HepG2 (cell line): ENCODE results near the gene GRPEL2. TPM values are rescaled to one million over a fixed set of nuclear protein-coding genes. Genes with fewer than 3 reads are reported as not detected.

Source experiments
- BORCS8-MEF2B ChIP-seq: sonication (generic); formaldehyde crosslinking; IDR thresholded peaks from 2 replicates; pipeline ENCODE4 v1.8.0; 2022; ENCODE audit warnings: mild to moderate bottlenecking, missing genetic modification reagents
- FOXP4 ChIP-seq: sonication (generic); formaldehyde crosslinking; IDR thresholded peaks from 2 replicates; pipeline ENCODE4 v1.4.0; 2020; ENCODE audit warnings: missing genetic modification reagents
- HDAC2 ChIP-seq: sonication (generic); formaldehyde crosslinking; IDR thresholded peaks from 2 replicates; pipeline ENCODE4 v1.4.0; 2020; ENCODE audit warnings: missing genetic modification reagents
- LCORL ChIP-seq, 2 experiments: fragments of 450-650 bp in 1 of 2; sonication (generic) in 1 of 2; formaldehyde crosslinking in 1 of 2; IDR thresholded peaks; 2 replicates each; pipeline versions ENCODE4 v1.5.0 to v1.6.1; 2017 to 2020; ENCODE audit warnings: antibody characterized with exemption in 1 of 2, missing genetic modification reagents in 1 of 2
- NBN ChIP-seq: fragments of 450-650 bp; conservative IDR thresholded peaks from 2 replicates; pipeline ENCODE4 v1.6.1; 2017
- NFRKB ChIP-seq: fragments of 450-650 bp; IDR thresholded peaks from 2 replicates; pipeline ENCODE4 v1.6.1; 2017
- NR2F1 ChIP-seq, 2 experiments: fragments of 450-650 bp in 1 of 2; formaldehyde crosslinking in 1 of 2; IDR thresholded peaks; 2 replicates each; pipeline versions ENCODE4 v1.5.0 to v1.6.1; 2016 to 2020; ENCODE audit warnings: mild to moderate bottlenecking in 1 of 2, missing compliant biosample characterization in 1 of 2, missing genetic modification reagents in 1 of 2, moderate library complexity in 1 of 2
- PCBP1 ChIP-seq: fragments of 200-400 bp; formaldehyde crosslinking; IDR thresholded peaks from 2 replicates; pipeline ENCODE4 v1.6.1; 2017; ENCODE audit warnings: mild to moderate bottlenecking, low read depth, low read length, borderline replicate concordance
- PHF21A ChIP-seq: sonication (generic); formaldehyde crosslinking; IDR thresholded peaks from 2 replicates; pipeline ENCODE4 v1.5.0; 2020; ENCODE audit warnings: mild to moderate bottlenecking, missing genetic modification reagents
- PLRG1 ChIP-seq: fragments of 450-650 bp; conservative IDR thresholded peaks from 2 replicates; pipeline ENCODE4 v1.6.1; 2016
- SCMH1 ChIP-seq: sonication (generic); formaldehyde crosslinking; IDR thresholded peaks from 2 replicates; pipeline ENCODE4 v1.9.0; 2021; ENCODE audit warnings: missing genetic modification reagents, mild to moderate bottlenecking, borderline replicate concordance
- SKIL ChIP-seq: sonication (generic); formaldehyde crosslinking; IDR thresholded peaks from 2 replicates; pipeline ENCODE4 v1.8.0; 2022; ENCODE audit warnings: missing genetic modification reagents, mild to moderate bottlenecking, moderate library complexity, borderline replicate concordance
- SOX5 ChIP-seq: IDR thresholded peaks from 2 replicates; pipeline ENCODE4 v1.6.1; 2016; ENCODE audit warnings: borderline replicate concordance
- TAF15 ChIP-seq: fragments of 200-400 bp; formaldehyde crosslinking; IDR thresholded peaks from one replicate; pipeline ENCODE4 v1.6.1; 2018; ENCODE audit warnings: mild to moderate bottlenecking, low read depth, low read length; ENCODE audit not compliant: poor library complexity, severe bottlenecking
- THAP11 ChIP-seq: IDR thresholded peaks from 2 replicates; pipeline ENCODE4 v1.6.1; 2016; ENCODE audit warnings: missing biosample characterization, missing genetic modification reagents
- ZFP36L1 ChIP-seq: sonication (generic); formaldehyde crosslinking; IDR thresholded peaks from 2 replicates; pipeline ENCODE4 v1.8.0; 2022; ENCODE audit warnings: mild to moderate bottlenecking, missing genetic modification reagents, moderate library complexity
- ZMYM4 ChIP-seq: sonication (generic); formaldehyde crosslinking; IDR thresholded peaks from 2 replicates; pipeline ENCODE4 v1.8.1; 2023; ENCODE audit warnings: mild to moderate bottlenecking, missing genetic modification reagents
- ZNF143 ChIP-seq: sonication (generic); formaldehyde crosslinking; IDR thresholded peaks from 2 replicates; pipeline ENCODE4 v1.4.0; 2020; ENCODE audit warnings: missing genetic modification reagents
- ZNF605 ChIP-seq: sonication (generic); formaldehyde crosslinking; IDR thresholded peaks from 2 replicates; pipeline ENCODE4 v1.8.0; 2022; ENCODE audit warnings: mild to moderate bottlenecking, missing genetic modification reagents
- ZNF652 ChIP-seq: IDR thresholded peaks from 2 replicates; pipeline ENCODE4 v1.6.1; 2016; ENCODE audit warnings: low read depth, borderline replicate concordance
- ZNF788 ChIP-seq: sonication (generic); formaldehyde crosslinking; IDR thresholded peaks from 2 replicates; pipeline ENCODE4 v1.5.0; 2020; ENCODE audit warnings: mild to moderate bottlenecking, missing genetic modification reagents, borderline replicate concordance
- polyA plus RNA-seq, 8 experiments: library from polyadenylated mRNA; depleted of rRNA in 3 of 8; stranded (reverse) in 7 of 8; unstranded in 1 of 8; fragments of >200 nt; fragmentation: Illumina TruSeq in 4 of 8; extraction: Trizol in 4 of 8; gene quantifications; 2 replicates each; pipeline versions ENCODE4 v1.2.1 to v1.2.3, GENCODE V29; 2011 to 2016; ENCODE audit warnings: low read depth in 4 of 8, missing spikeins in 1 of 8, mixed read lengths in 1 of 8; ENCODE audit not compliant: insufficient read depth in 1 of 8
- total RNA-seq, 5 experiments: library from RNA; depleted of rRNA; stranded (reverse); fragments of >200 nt; fragmentation: Illumina TruSeq; extraction: Trizol; gene quantifications; 2 replicates each; pipeline ENCODE4 v1.2.3, GENCODE V29; 2016; ENCODE audit warnings: low read depth in 1 of 5
- TF ChIP-seq, protein P1 (sequence below): IDR thresholded peaks from 2 replicates; pipeline ENCODE4 v1.4.0; 2020; ENCODE audit warnings: mild to moderate bottlenecking, missing genetic modification reagents

GRPEL2 gene
- total and polyA plus RNA-seq, 2 of the 13 experiments (the other 11 are each of a cell fraction or from before 2014, with no cell fraction given), result 13.1 to 16.6 TPM

DNA sequence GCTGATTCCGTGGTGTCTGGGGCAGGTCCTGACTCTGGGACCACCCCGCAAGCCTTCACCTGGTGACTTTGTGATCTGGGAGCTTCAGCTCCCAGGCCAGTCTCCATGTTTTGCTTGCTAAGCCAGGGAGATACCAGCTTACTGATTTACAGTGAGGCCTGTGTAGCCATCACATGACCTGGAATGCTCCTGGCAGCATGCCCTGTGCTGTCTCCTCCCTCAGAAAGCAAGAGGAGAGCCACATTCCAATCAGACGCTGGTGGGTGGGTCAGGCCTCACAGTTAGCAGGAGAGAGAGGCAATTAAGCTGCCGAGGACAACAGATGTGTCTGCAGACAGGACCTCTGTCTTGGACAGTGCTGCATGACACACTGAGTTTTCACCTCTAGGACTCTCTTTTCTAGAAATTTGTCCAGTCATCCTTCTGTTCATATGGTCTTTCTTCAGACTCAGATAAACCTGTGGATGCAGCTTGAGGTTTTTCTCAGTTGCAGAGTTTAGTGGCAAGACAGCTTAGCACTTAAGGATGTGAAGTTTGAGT is 24.4 kb upstream of the GRPEL2 start (continued):
- TF ChIP-seq SKIL (CRISPR knock-in tag) (no peak), TAF15 (no peak), NR2F1 (CRISPR knock-in tag; IDR thresholded peaks at IDR 0.05) (no peak), SCMH1 (CRISPR knock-in tag) (no peak), PLRG1 (no peak), FOXP4 (CRISPR knock-in tag) (peak; percentile 53), BORCS8-MEF2B (CRISPR knock-in tag) (0 out of 2 replicates have a peak, but pooled peaks have one; percentile 17), ZNF652 (CRISPR knock-in tag) (no peak), HDAC2 (CRISPR knock-in tag) (0 out of 2 replicates have a peak, but pooled peaks have one; percentile 34), ZFP36L1 (CRISPR knock-in tag) (no peak), THAP11 (0 out of 2 replicates have a peak, but pooled peaks have one; percentile 29), PHF21A (peak; percentile 74; the same call in 1 of the 2 replicates), ZNF143 (CRISPR knock-in tag) (no peak), NBN (no peak), SOX5 (CRISPR knock-in tag) (peak; percentile 68; the same call in 1 of the 2 replicates), LCORL (IDR thresholded peaks at IDR 0.05) (no peak), LCORL (CRISPR knock-in tag; IDR thresholded peaks at IDR 0.05) (peak; percentile 55; the same call in 1 of the 2 replicates), PCBP1 (no peak), ZMYM4 (CRISPR knock-in tag) (peak; percentile 78; the same call in 1 of the 2 replicates), NFRKB (no peak), ZNF605 (CRISPR knock-in tag) (peak; percentile 88), ZNF788 (CRISPR knock-in tag) (peak; percentile 41; the same call in 1 of the 2 replicates)
- TF ChIP-seq, protein P1, sequence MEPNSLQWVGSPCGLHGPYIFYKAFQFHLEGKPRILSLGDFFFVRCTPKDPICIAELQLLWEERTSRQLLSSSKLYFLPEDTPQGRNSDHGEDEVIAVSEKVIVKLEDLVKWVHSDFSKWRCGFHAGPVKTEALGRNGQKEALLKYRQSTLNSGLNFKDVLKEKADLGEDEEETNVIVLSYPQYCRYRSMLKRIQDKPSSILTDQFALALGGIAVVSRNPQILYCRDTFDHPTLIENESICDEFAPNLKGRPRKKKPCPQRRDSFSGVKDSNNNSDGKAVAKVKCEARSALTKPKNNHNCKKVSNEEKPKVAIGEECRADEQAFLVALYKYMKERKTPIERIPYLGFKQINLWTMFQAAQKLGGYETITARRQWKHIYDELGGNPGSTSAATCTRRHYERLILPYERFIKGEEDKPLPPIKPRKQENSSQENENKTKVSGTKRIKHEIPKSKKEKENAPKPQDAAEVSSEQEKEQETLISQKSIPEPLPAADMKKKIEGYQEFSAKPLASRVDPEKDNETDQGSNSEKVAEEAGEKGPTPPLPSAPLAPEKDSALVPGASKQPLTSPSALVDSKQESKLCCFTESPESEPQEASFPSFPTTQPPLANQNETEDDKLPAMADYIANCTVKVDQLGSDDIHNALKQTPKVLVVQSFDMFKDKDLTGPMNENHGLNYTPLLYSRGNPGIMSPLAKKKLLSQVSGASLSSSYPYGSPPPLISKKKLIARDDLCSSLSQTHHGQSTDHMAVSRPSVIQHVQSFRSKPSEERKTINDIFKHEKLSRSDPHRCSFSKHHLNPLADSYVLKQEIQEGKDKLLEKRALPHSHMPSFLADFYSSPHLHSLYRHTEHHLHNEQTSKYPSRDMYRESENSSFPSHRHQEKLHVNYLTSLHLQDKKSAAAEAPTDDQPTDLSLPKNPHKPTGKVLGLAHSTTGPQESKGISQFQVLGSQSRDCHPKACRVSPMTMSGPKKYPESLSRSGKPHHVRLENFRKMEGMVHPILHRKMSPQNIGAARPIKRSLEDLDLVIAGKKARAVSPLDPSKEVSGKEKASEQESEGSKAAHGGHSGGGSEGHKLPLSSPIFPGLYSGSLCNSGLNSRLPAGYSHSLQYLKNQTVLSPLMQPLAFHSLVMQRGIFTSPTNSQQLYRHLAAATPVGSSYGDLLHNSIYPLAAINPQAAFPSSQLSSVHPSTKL, result peak; percentile 59
